Endothelial cell of umbilical vein (primary cell): Measurements from ENCODE around the gene AREG. TPM values are rescaled to one million over a fixed set of nuclear protein-coding genes. Genes with fewer than 3 reads are reported as not detected.

Source experiments
- BruUV-seq: library from RNA; stranded (reverse); fragments of 400-500 nt; replicated peaks from 2 replicates; lab custom pipeline; 2021; lab: Mats Ljungman, UMichigan
- CTCF ChIA-PET: fragments of 300-600, 350-600 bp; sonication (Branson Sonifier 250); formaldehyde crosslinking; loops from one replicate; lab custom pipeline; 2021; ENCODE audit warnings: antibody characterized with exemption, inconsistent platforms; lab: Charles Lee
- POLR2A ChIA-PET: fragments of 300-600, 350-600 bp; sonication (Branson Sonifier 250); formaldehyde crosslinking; loops from one replicate; lab custom pipeline; 2021; ENCODE audit warnings: antibody characterized with exemption, inconsistent platforms; lab: Charles Lee
- DNase-seq: peaks from one replicate; pipeline ENCODE4 v3.0.0-alpha.2; 2011; ENCODE audit warnings: low read depth, low spot score
- FAIRE-seq: peaks from 2 replicates; lab custom pipeline; 2011; peaks lifted over from hg19 to GRCh38; lab: Jason Lieb, UNC
- H2AFZ ChIP-seq: 2 replicates; pipeline ENCODE4 v1.6.0; 2012; ENCODE audit warnings: low read depth, low read length, control low read depth, inconsistent platforms
- H3K27ac ChIP-seq: 2 replicates; pipeline ENCODE4 v1.5.1; 2011; ENCODE audit warnings: low read depth, mild to moderate bottlenecking, control low read depth, low read length, moderate library complexity; ENCODE audit not compliant: insufficient read depth
- H3K27me3 ChIP-seq, 2 experiments: 2 replicates each; pipeline versions ENCODE4 v1.6.0 to v1.6.1; 2011; ENCODE audit warnings: low read length in 2 of 2, mixed read lengths in 1 of 2; ENCODE audit not compliant: control insufficient read depth in 2 of 2, insufficient read depth in 2 of 2
- H3K36me3 ChIP-seq, 2 experiments: 2 replicates in 1 of 2; 3 replicates in 1 of 2; pipeline ENCODE4 v1.5.1; 2011; ENCODE audit warnings: low read length in 2 of 2, mild to moderate bottlenecking in 1 of 2, moderate library complexity in 1 of 2; ENCODE audit not compliant: control insufficient read depth in 2 of 2, insufficient read depth in 2 of 2; ENCODE audit errors: extremely low read depth in 1 of 2
- H3K4me1 ChIP-seq: 3 replicates; pipeline ENCODE4 v1.5.1; 2011; ENCODE audit warnings: mild to moderate bottlenecking, low read length; ENCODE audit not compliant: control insufficient read depth, insufficient read depth; ENCODE audit errors: extremely low read depth
- H3K4me2 ChIP-seq: 2 replicates; pipeline ENCODE4 v1.6.1; 2011; ENCODE audit warnings: low read length, control low read depth, mixed read lengths; ENCODE audit not compliant: insufficient read depth
- H3K4me3 ChIP-seq, 3 experiments: fragments of 200-600 bp in 1 of 3; sonication (generic), shearing (Covaris generic) in 1 of 3; replicated peaks in 1 of 3; 2 replicates each; pipeline ENCODE4 v1.5.1; 2011 to 2016; ENCODE audit warnings: control low read depth in 3 of 3, low read length in 3 of 3, mild to moderate bottlenecking in 2 of 3, inconsistent platforms in 1 of 3, low read depth in 1 of 3, moderate library complexity in 1 of 3; ENCODE audit not compliant: insufficient read depth in 1 of 3
- H3K79me2 ChIP-seq: 2 replicates; pipeline ENCODE4 v1.6.0; 2012; ENCODE audit warnings: low read length, inconsistent platforms; ENCODE audit not compliant: control insufficient read depth, insufficient read depth
- H3K9ac ChIP-seq: replicated peaks from 2 replicates; pipeline ENCODE3; 2011; ENCODE audit warnings: low read length, control low read depth; ENCODE audit not compliant: insufficient read depth; ENCODE audit errors: extremely low read depth
- H3K9me1 ChIP-seq: replicated peaks from 3 replicates; pipeline ENCODE4 v1.6.0; 2011; ENCODE audit warnings: mild to moderate bottlenecking, low read length; ENCODE audit not compliant: control insufficient read depth, insufficient read depth; ENCODE audit errors: extremely low read depth
- H3K9me3 ChIP-seq: replicated peaks from 2 replicates; pipeline ENCODE4 v1.5.1; 2012; ENCODE audit warnings: low read length, inconsistent platforms; ENCODE audit not compliant: control insufficient read depth, insufficient read depth
- H4K20me1 ChIP-seq: replicated peaks from 2 replicates; pipeline ENCODE3; 2011; ENCODE audit warnings: mild to moderate bottlenecking, low read length; ENCODE audit not compliant: control insufficient read depth, insufficient read depth; ENCODE audit errors: extremely low read depth
- CTCF ChIP-seq, 2 donors: IDR thresholded peaks; 1 replicate in 1 of 2; 2 replicates in 1 of 2; pipeline ENCODE4 v1.5.1; 2011; ENCODE audit warnings: low read length in 2 of 2, mild to moderate bottlenecking in 2 of 2, moderate library complexity in 2 of 2, control low read depth in 1 of 2, inconsistent platforms in 1 of 2, low read depth in 1 of 2; ENCODE audit not compliant: insufficient read depth in 1 of 2; ENCODE audit errors: extremely low read depth in 1 of 2
- EZH2 ChIP-seq: IDR thresholded peaks from 2 replicates; pipeline ENCODE4 v1.6.1; 2012; ENCODE audit warnings: borderline replicate concordance, low read depth, mild to moderate bottlenecking, moderate library complexity, low read length, inconsistent platforms; ENCODE audit not compliant: severe bottlenecking
- FOS ChIP-seq: IDR thresholded peaks from 2 replicates; pipeline ENCODE4 v1.6.1; 2011; ENCODE audit warnings: mild to moderate bottlenecking, low read length, moderate library complexity, borderline replicate concordance; ENCODE audit not compliant: insufficient read depth
- GATA2 ChIP-seq: IDR thresholded peaks from 2 replicates; pipeline ENCODE4 v1.7.0; 2011; ENCODE audit warnings: low read depth, mild to moderate bottlenecking, moderate library complexity, mixed read lengths, low read length; ENCODE audit not compliant: insufficient read length, insufficient read depth
- JUN ChIP-seq: IDR thresholded peaks from 2 replicates; pipeline ENCODE4 v1.6.1; 2011; ENCODE audit warnings: borderline replicate concordance, low read depth; ENCODE audit not compliant: insufficient read length, insufficient read depth
- MAX ChIP-seq: IDR thresholded peaks from 2 replicates; pipeline ENCODE4 v1.6.1; 2011; ENCODE audit not compliant: insufficient read depth, insufficient read length
- MYC ChIP-seq: IDR thresholded peaks from one replicate; pipeline ENCODE4 v1.6.1; 2011; ENCODE audit warnings: mild to moderate bottlenecking, low read depth, low read length
- POLR2A ChIP-seq: IDR thresholded peaks from 2 replicates; pipeline ENCODE4 v1.6.1; 2012; ENCODE audit warnings: low read depth, mild to moderate bottlenecking, control low read depth, low read length
- POLR2AphosphoS5 ChIP-seq: IDR thresholded peaks from 2 replicates; pipeline ENCODE4 v1.6.1; 2012; ENCODE audit warnings: low read depth, mild to moderate bottlenecking, control low read depth, low read length, moderate library complexity; ENCODE audit not compliant: insufficient read depth
- dilution Hi-C: fragments of 300-500 bp; cut with MboI; formaldehyde crosslinking; loops from one replicate; pipeline ENCODE4 v1.15.0; 2019; ENCODE audit warnings: low sequenced_read_pairs; ENCODE audit not compliant: extremely low pct_ligation_motif_present
- intact Hi-C: fragments of 100-400 bp; cut with micrococcal nuclease; formaldehyde crosslinking; loops from one replicate; pipeline ENCODE4 v1.10.0; 2022
- polyA plus RNA-seq, 4 experiments: library from polyadenylated mRNA; depleted of rRNA in 3 of 4; stranded (reverse) in 3 of 4; unstranded in 1 of 4; fragments of >200 nt; gene quantifications; 2 replicates each; pipeline versions ENCODE4 v1.2.1 to v1.2.3, GENCODE V29; 2011 to 2012; ENCODE audit warnings: missing spikeins in 1 of 4
- total RNA-seq: library from RNA; stranded (reverse); gene quantifications from 2 replicates; pipeline ENCODE4 v1.2.3, GENCODE V29; 2021

Gene AREG
- total and polyA plus RNA-seq, 2 donors (not counting 3 experiments of a cell fraction or from before 2014, with no cell fraction given), result 0.17 to 0.55 TPM

GRCh38 chr4:74423104-74423503, 21.8 kb upstream of the AREG start:
- no peaks in the 10 kb centered on the region for H3K27me3 ChIP-seq
- CTCF ChIA-PET, result interaction anchor here (1.2 kb wide), 1 partner anchor 22 kb away, joined by 4 read pairs; the partner anchor contains the start of gene AREG
- H3K4me3 ChIP-seq, result no peak overlapping the region
- POLR2A ChIA-PET, result no interaction called here
- peak; percentile 54 for TF ChIP-seq FOS
- TF ChIP-seq POLR2A, result no peak
- TF ChIP-seq JUN, result peak; percentile 76
- H3K79me2 ChIP-seq, result no peaks in the 10 kb centered on the region
- H3K9ac ChIP-seq, result no peak overlapping the region
- no peaks in the 10 kb centered on the region for H3K36me3 ChIP-seq
- no peaks in the 10 kb centered on the region for H3K9me3 ChIP-seq
- H3K4me1 ChIP-seq, result peaks cover 23% of the 10 kb centered on the region
- dilution Hi-C loops (no loop called here), intact Hi-C loops (loop anchor here (2.0 kb wide), 1 partner anchor 46 kb away; no protein-coding TSS in a partner anchor)
- H3K9me1 ChIP-seq, result no peaks in the 10 kb centered on the region
- H3K4me2 ChIP-seq, result peak overlapping the region; percentile 31
- no peaks in the 10 kb centered on the region for H4K20me1 ChIP-seq
- peak overlapping the region; percentile 28 for H3K27ac ChIP-seq
- FAIRE-seq (peak; percentile 63), DNase-seq (peak; percentile 81)
- no peak overlapping the region for H2AFZ ChIP-seq
- BruUV-seq, result no TSS peak

DNA sequence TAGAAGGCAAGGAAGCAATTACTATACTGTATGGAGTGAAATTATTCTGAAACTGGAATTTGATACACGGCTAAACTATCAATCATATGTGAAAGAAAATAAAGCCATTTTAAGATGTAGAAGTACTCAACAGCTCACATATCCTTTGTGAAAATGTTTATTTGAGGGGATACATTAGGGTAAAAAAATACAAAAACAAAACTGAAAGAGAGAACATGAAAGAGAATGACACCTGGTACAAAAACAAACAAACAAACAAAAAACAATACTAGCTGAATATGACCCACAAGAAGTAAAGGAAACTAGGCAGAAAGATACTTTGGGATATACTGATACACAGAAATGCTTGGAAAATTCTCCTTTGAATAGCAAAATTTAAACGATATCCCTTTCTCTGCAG, 20.8 kb upstream of the AREG start:
- H3K27me3 ChIP-seq, result no peaks in the 10 kb centered on the region
- dilution Hi-C loops, result no loop called here
- no peaks in the 10 kb centered on the region for H3K79me2 ChIP-seq
- no peaks in the 10 kb centered on the region for H3K9me1 ChIP-seq
- H3K27ac ChIP-seq, result no peak overlapping the region
- no peak for FAIRE-seq
- DNase-seq, result no peak
- intact Hi-C loops, result no loop called here
- no peak overlapping the region for H3K9ac ChIP-seq
- peaks cover 18% of the 10 kb centered on the region for H3K4me1 ChIP-seq
- no peaks in the 10 kb centered on the region for H4K20me1 ChIP-seq
- CTCF ChIA-PET, result no interaction called here
- no peaks in the 10 kb centered on the region for H3K9me3 ChIP-seq
- H2AFZ ChIP-seq, result no peak overlapping the region
- POLR2A ChIA-PET, result no interaction called here
- BruUV-seq, result no TSS peak
- H3K4me2 ChIP-seq, result no peak overlapping the region
- no peak overlapping the region for H3K4me3 ChIP-seq
- TF ChIP-seq CTCF (IDR thresholded peaks at IDR 0.05; ENCODE audit: extremely low read depth in 1 of 2, insufficient read depth in 1 of 2, low read depth in 1 of 2, low read length in 2 of 2) (no peak), POLR2AphosphoS5 (no peak), MAX (no peak), POLR2A (no peak), MYC (no peak), JUN (no peak), EZH2 (no peak), FOS (no peak), GATA2 (no peak)
- H3K36me3 ChIP-seq, result no peaks in the 10 kb centered on the region
